ENCODE data around the gene RET. TPM values are rescaled to one million over a fixed set of nuclear protein-coding genes. Genes with fewer than 3 reads are reported as not detected.

RET gene
- total RNA-seq, 1 experiment from 2014 or later: 68.0 TPM

GRCh38 chr10:43119416-43120115 lies 42.7 kb downstream of the RET start:
- no peak overlapping the region for H3K4me3 ChIP-seq (ENCODE audit: low read depth, low read length, poor library complexity, severe bottlenecking)
- H3K27me3 ChIP-seq (replicated peaks; ENCODE audit: insufficient read depth, low read depth, low read length, poor library complexity): no peaks in the 10 kb centered on the region
- H3K27ac ChIP-seq (ENCODE audit: low read depth, low read length, poor library complexity, severe bottlenecking): no peak overlapping the region
- POLR2A ChIA-PET (ENCODE audit: low non-redundant PET): no interaction called here
- TF ChIP-seq EZH2 (IDR thresholded peaks at IDR 0.05; ENCODE audit: borderline replicate concordance, low read depth, low read length, poor library complexity, severe bottlenecking) (no peak), CTCF (conservative IDR thresholded peaks at IDR 0.05; ENCODE audit: low read depth, low read length) (no peak)
- H3K36me3 ChIP-seq (ENCODE audit: insufficient read depth, low read length, poor library complexity, severe bottlenecking): no peaks in the 10 kb centered on the region
- no TSS peak for BruUV-seq (replicated peaks)
- CTCF ChIA-PET: no interaction called here
- no peaks in the 10 kb centered on the region for H3K4me1 ChIP-seq (ENCODE audit: insufficient read depth, low read length, poor library complexity, severe bottlenecking)
- no peak for DNase-seq (ENCODE audit: low spot score)
- intact Hi-C loops (cut with micrococcal nuclease; ENCODE audit: unreplicated experiment): no loop called here
- H3K9me3 ChIP-seq (ENCODE audit: low read depth, low read length, poor library complexity, severe bottlenecking): no peaks in the 10 kb centered on the region

GRCh38 chr10:43120116-43120928 lies 43.5 kb downstream of the RET start:
- TF ChIP-seq CTCF (conservative IDR thresholded peaks at IDR 0.05; ENCODE audit: low read depth, low read length): no peak
- TF ChIP-seq EZH2 (IDR thresholded peaks at IDR 0.05; ENCODE audit: borderline replicate concordance, low read depth, low read length, poor library complexity, severe bottlenecking): no peak
- DNase-seq (ENCODE audit: low spot score): no peak
- Histone ChIP-seq H3K27me3 (replicated peaks; ENCODE audit: insufficient read depth, low read depth, low read length, poor library complexity) (no peaks in the 10 kb centered on the region), H3K27ac (ENCODE audit: low read depth, low read length, poor library complexity, severe bottlenecking) (no peak overlapping the region), H3K4me1 (ENCODE audit: insufficient read depth, low read length, poor library complexity, severe bottlenecking) (no peaks in the 10 kb centered on the region), H3K36me3 (ENCODE audit: insufficient read depth, low read length, poor library complexity, severe bottlenecking) (no peaks in the 10 kb centered on the region), H3K4me3 (ENCODE audit: low read depth, low read length, poor library complexity, severe bottlenecking) (no peak overlapping the region), H3K9me3 (ENCODE audit: low read depth, low read length, poor library complexity, severe bottlenecking) (no peaks in the 10 kb centered on the region)
- POLR2A ChIA-PET (ENCODE audit: low non-redundant PET): no interaction called here
- no TSS peak for BruUV-seq (replicated peaks)
- intact Hi-C loops (cut with micrococcal nuclease; ENCODE audit: unreplicated experiment): no loop called here
- CTCF ChIA-PET: no interaction called here

- Histone ChIP-seq H3K4me1 (ENCODE audit: insufficient read depth, low read length, poor library complexity, severe bottlenecking) (no peaks in the 10 kb centered on the region), H3K9me3 (ENCODE audit: low read depth, low read length, poor library complexity, severe bottlenecking) (no peaks in the 10 kb centered on the region), H3K27ac (ENCODE audit: low read depth, low read length, poor library complexity, severe bottlenecking) (no peak overlapping the region), H3K36me3 (ENCODE audit: insufficient read depth, low read length, poor library complexity, severe bottlenecking) (no peaks in the 10 kb centered on the region), H3K27me3 (replicated peaks; ENCODE audit: insufficient read depth, low read depth, low read length, poor library complexity) (no peaks in the 10 kb centered on the region), H3K4me3 (ENCODE audit: low read depth, low read length, poor library complexity, severe bottlenecking) (no peak overlapping the region)
- intact Hi-C loops (cut with micrococcal nuclease; ENCODE audit: unreplicated experiment): no loop called here
- BruUV-seq (replicated peaks): no TSS peak
- ChIA-PET CTCF (no interaction called here), POLR2A (ENCODE audit: low non-redundant PET) (no interaction called here)
- TF ChIP-seq CTCF (conservative IDR thresholded peaks at IDR 0.05; ENCODE audit: low read depth, low read length): no peak
- TF ChIP-seq EZH2 (IDR thresholded peaks at IDR 0.05; ENCODE audit: borderline replicate concordance, low read depth, low read length, poor library complexity, severe bottlenecking): no peak
- DNase-seq (ENCODE audit: low spot score): no peak
Observed at GRCh38 chr10:43120929-43121314, 44.1 kb downstream of the RET start.
